Measurements from ENCODE around the gene ELANE.

GRCh38 chr19:803099-803561 is 49.0 kb upstream of the ELANE start:
- TF ChIP-seq, protein P1, sequence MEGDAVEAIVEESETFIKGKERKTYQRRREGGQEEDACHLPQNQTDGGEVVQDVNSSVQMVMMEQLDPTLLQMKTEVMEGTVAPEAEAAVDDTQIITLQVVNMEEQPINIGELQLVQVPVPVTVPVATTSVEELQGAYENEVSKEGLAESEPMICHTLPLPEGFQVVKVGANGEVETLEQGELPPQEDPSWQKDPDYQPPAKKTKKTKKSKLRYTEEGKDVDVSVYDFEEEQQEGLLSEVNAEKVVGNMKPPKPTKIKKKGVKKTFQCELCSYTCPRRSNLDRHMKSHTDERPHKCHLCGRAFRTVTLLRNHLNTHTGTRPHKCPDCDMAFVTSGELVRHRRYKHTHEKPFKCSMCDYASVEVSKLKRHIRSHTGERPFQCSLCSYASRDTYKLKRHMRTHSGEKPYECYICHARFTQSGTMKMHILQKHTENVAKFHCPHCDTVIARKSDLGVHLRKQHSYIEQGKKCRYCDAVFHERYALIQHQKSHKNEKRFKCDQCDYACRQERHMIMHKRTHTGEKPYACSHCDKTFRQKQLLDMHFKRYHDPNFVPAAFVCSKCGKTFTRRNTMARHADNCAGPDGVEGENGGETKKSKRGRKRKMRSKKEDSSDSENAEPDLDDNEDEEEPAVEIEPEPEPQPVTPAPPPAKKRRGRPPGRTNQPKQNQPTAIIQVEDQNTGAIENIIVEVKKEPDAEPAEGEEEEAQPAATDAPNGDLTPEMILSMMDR (IDR thresholded peaks at IDR 0.05): no peak
- TF ChIP-seq ZFX (IDR thresholded peaks at IDR 0.05; ENCODE audit: borderline replicate concordance): no peak

All from 22Rv1 (cell line).